CD14-positive monocyte (primary cell): ENCODE measurements around the gene KCNK3. TPM values are rescaled to one million over a fixed set of nuclear protein-coding genes. Genes with fewer than 3 reads are reported as not detected.

ENCODE experiments used
- DNase-seq, 3 donors: peaks; one replicate each; pipeline ENCODE4 v3.0.0-alpha.2; 2011 to 2022
- H2AFZ ChIP-seq: 2 replicates; pipeline ENCODE4 v1.6.0; 2012; ENCODE audit warnings: mild to moderate bottlenecking, low read depth, low read length, inconsistent platforms; ENCODE audit not compliant: insufficient read depth, poor library complexity, severe bottlenecking
- H3K27ac ChIP-seq, 2 donors: 1 replicate in 1 of 2; 2 replicates in 1 of 2; pipeline ENCODE4 v1.5.1; 2012 to 2013; ENCODE audit warnings: low read length in 2 of 2, control low read depth in 1 of 2, inconsistent platforms in 1 of 2, low read depth in 1 of 2, mild to moderate bottlenecking in 1 of 2
- H3K27me3 ChIP-seq, 2 donors: one replicate each; pipeline versions ENCODE4 v1.6.0 to v1.6.1; 2011 to 2013; ENCODE audit warnings: low read length in 2 of 2; ENCODE audit not compliant: control insufficient read depth in 2 of 2, insufficient read depth in 2 of 2
- H3K36me3 ChIP-seq, 2 donors: replicated peaks in 1 of 2; 1 replicate in 1 of 2; 2 replicates in 1 of 2; pipeline versions ENCODE4 v1.5.1 to v1.6.1; 2012 to 2013; ENCODE audit warnings: low read length in 2 of 2, control low read depth in 1 of 2, inconsistent platforms in 1 of 2, mild to moderate bottlenecking in 1 of 2; ENCODE audit not compliant: insufficient read depth in 2 of 2, control insufficient read depth in 1 of 2
- H3K4me1 ChIP-seq, 2 donors: 1 replicate in 1 of 2; 2 replicates in 1 of 2; pipeline versions ENCODE4 v1.5.1 to v1.6.1; 2012 to 2013; ENCODE audit warnings: low read length in 2 of 2, control low read depth in 1 of 2, inconsistent platforms in 1 of 2, mild to moderate bottlenecking in 1 of 2, moderate library complexity in 1 of 2; ENCODE audit not compliant: insufficient read depth in 2 of 2, control insufficient read depth in 1 of 2
- H3K4me2 ChIP-seq: replicated peaks from 2 replicates; pipeline ENCODE3; 2012; ENCODE audit warnings: low read length, moderate library complexity, mild to moderate bottlenecking; ENCODE audit not compliant: poor library complexity, severe bottlenecking; ENCODE audit errors: extremely low read depth
- H3K4me3 ChIP-seq, 3 experiments: fragments of 200-600 bp in 1 of 3; sonication (generic) in 1 of 3; replicated peaks in 1 of 3; 1 replicate in 2 of 3; 2 replicates in 1 of 3; pipeline ENCODE4 v1.5.1; 2011 to 2013; ENCODE audit warnings: low read length in 3 of 3, mild to moderate bottlenecking in 3 of 3, control low read depth in 2 of 3, low read depth in 2 of 3, inconsistent platforms in 1 of 3, moderate library complexity in 1 of 3
- H3K79me2 ChIP-seq: 2 replicates; pipeline ENCODE4 v1.6.0; 2012; ENCODE audit warnings: mild to moderate bottlenecking, control low read depth, inconsistent platforms, low read length, moderate library complexity; ENCODE audit not compliant: insufficient read depth
- H3K9ac ChIP-seq: 2 replicates; pipeline ENCODE4 v1.6.0; 2017; ENCODE audit warnings: low read length, mild to moderate bottlenecking; ENCODE audit not compliant: insufficient read depth, poor library complexity, severe bottlenecking
- H3K9me3 ChIP-seq, 2 donors: replicated peaks in 1 of 2; 1 replicate in 1 of 2; 2 replicates in 1 of 2; pipeline versions ENCODE4 v1.5.1 to v1.6.1; 2012 to 2013; ENCODE audit warnings: low read length in 2 of 2, control low read depth in 1 of 2; ENCODE audit not compliant: control insufficient read depth in 1 of 2, insufficient read depth in 1 of 2
- H4K20me1 ChIP-seq: 2 replicates; pipeline ENCODE4 v1.6.0; 2012; ENCODE audit warnings: mild to moderate bottlenecking, low read length, control low read depth, moderate library complexity; ENCODE audit not compliant: insufficient read depth
- H3K27ac Mint-ChIP-seq, 7 donors: one replicate each; pipeline ENCODE4 v1.8.0; 2020; ENCODE audit warnings: mild to moderate bottlenecking in 7 of 7, mixed read lengths in 7 of 7, moderate library complexity in 6 of 7, inconsistent platforms in 2 of 7
- H3K27me3 Mint-ChIP-seq, 3 donors: one replicate each; pipeline ENCODE4 v1.8.0; 2021 to 2022; ENCODE audit warnings: low read depth in 3 of 3, mild to moderate bottlenecking in 3 of 3, mixed read lengths in 3 of 3, moderate library complexity in 3 of 3, inconsistent platforms in 1 of 3
- H3K36me3 Mint-ChIP-seq, 2 donors: one replicate each; pipeline ENCODE4 v1.8.0; 2020; ENCODE audit warnings: mixed read lengths in 2 of 2, inconsistent platforms in 1 of 2, mild to moderate bottlenecking in 1 of 2
- H3K4me1 Mint-ChIP-seq: one replicate; pipeline ENCODE4 v1.8.0; 2020; ENCODE audit warnings: mild to moderate bottlenecking, mixed read lengths
- H3K4me3 Mint-ChIP-seq, 2 donors: one replicate each; pipeline ENCODE4 v1.8.0; 2020; ENCODE audit warnings: mild to moderate bottlenecking in 2 of 2, mixed read lengths in 2 of 2, moderate library complexity in 1 of 2
- H3K9me3 Mint-ChIP-seq, 7 donors: one replicate each; pipeline ENCODE4 v1.8.0; 2020 to 2022; ENCODE audit warnings: mixed read lengths in 7 of 7, mild to moderate bottlenecking in 6 of 7, moderate library complexity in 6 of 7, inconsistent platforms in 2 of 7
- WGBS: methylation state at CpG from one replicate; pipeline ENCODE4 v1.1.5; 2013; ENCODE audit warnings: missing lambda C conversion rate; ENCODE audit not compliant: insufficient coverage; 5-methylcytosine and 5-hydroxymethylcytosine counted together
- intact Hi-C, 2 donors: fragments of 100-400 bp; cut with micrococcal nuclease; formaldehyde crosslinking; loops; one replicate each; pipeline versions ENCODE4 v1.15.0 to v1.15.1; 2023
- polyA plus RNA-seq, 3 donors: library from polyadenylated mRNA; depleted of rRNA in 1 of 3; unstranded in 2 of 3; stranded (reverse) in 1 of 3; fragments of 300-500 nt in 2 of 3; fragments of >200 nt in 1 of 3; fragmentation: Illumina TruSeq in 2 of 3; gene quantifications; 1 replicate in 2 of 3; 2 replicates in 1 of 3; pipeline ENCODE4 v1.2.3, GENCODE V29; 2012 to 2021
- TF ChIP-seq, protein P1 (sequence below): fragments of 200-600 bp; IDR thresholded peaks from one replicate; pipeline ENCODE4 v1.8.0; 2022; ENCODE audit warnings: antibody characterized with exemption, mild to moderate bottlenecking

Gene KCNK3
- polyA plus RNA-seq, 3 donors: not detected

DNA sequence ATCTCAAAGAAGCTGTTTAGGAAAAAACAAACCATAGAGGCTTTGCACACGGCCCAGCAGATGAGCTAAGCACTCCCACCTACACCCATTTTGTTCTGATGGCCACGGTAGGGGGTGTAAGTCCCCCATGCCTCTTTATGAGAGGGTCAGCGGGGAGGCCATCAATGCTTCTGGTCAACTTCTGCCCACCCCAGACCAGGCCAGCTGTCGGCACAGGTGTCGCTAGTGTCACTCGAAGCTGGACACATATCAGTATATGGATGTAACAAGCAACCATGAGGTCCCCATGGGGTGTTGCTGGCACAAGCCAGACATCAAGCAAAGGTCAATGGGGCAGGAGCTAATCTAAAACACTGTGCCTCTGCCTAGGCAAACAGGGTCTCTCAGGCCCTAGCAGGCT lies 47.8 kb downstream of the KCNK3 start:
- no peak overlapping the region for H3K27ac Mint-ChIP-seq
- no peak overlapping the region for H3K4me2 ChIP-seq
- intact Hi-C loops: no loop called here

DNA sequence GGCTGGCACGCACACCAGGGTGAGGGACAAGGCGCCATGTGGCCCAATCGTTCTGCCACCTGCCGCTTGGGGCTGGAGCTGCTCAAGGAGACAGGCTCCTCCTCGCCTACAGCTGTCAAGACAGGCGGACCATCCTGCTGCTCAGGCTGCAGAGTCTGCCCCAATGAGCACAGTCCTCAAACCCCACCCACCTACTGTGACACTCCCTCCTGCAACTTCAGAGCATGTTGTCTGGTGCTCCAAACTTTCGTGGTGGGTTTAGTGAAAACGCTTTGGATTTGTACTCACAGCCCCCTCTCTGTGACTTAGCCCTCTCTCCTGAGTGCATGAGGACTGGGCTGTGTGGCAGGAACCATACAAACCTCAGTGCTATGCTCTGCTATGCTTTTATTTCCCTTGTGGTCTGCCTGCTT lies 48.4 kb downstream of the KCNK3 start:
- H3K79me2 ChIP-seq: no peaks in the 10 kb centered on the region
- H2AFZ ChIP-seq: no peak overlapping the region
- Mint-ChIP-seq H3K4me1 (no peaks in the 10 kb centered on the region), H3K27ac (no peak overlapping the region), H3K4me3 (no peak overlapping the region), H3K36me3 (no peaks in the 10 kb centered on the region), H3K27me3 (peaks cover 14 to 17% (median 14%) of the 10 kb centered on the region in 3 donors), H3K9me3 (peaks cover 0 to 4% (median 0%) of the 10 kb centered on the region in 7 donors)
- no peak overlapping the region for H3K4me3 ChIP-seq
- DNase-seq: no peak
- H3K36me3 ChIP-seq: no peaks in the 10 kb centered on the region
- no peak overlapping the region for H3K9ac ChIP-seq
- intact Hi-C loops: no loop called here
- 1% methylated on average over 8 of the region's 8 CpGs for WGBS
- no peak overlapping the region for H3K4me2 ChIP-seq
- no peaks in the 10 kb centered on the region for H4K20me1 ChIP-seq
- H3K27ac ChIP-seq: no peak overlapping the region
- H3K27me3 ChIP-seq: no peaks in the 10 kb centered on the region
- H3K9me3 ChIP-seq: no peaks in the 10 kb centered on the region
- no peaks in the 10 kb centered on the region for H3K4me1 ChIP-seq
- TF ChIP-seq, protein P1, sequence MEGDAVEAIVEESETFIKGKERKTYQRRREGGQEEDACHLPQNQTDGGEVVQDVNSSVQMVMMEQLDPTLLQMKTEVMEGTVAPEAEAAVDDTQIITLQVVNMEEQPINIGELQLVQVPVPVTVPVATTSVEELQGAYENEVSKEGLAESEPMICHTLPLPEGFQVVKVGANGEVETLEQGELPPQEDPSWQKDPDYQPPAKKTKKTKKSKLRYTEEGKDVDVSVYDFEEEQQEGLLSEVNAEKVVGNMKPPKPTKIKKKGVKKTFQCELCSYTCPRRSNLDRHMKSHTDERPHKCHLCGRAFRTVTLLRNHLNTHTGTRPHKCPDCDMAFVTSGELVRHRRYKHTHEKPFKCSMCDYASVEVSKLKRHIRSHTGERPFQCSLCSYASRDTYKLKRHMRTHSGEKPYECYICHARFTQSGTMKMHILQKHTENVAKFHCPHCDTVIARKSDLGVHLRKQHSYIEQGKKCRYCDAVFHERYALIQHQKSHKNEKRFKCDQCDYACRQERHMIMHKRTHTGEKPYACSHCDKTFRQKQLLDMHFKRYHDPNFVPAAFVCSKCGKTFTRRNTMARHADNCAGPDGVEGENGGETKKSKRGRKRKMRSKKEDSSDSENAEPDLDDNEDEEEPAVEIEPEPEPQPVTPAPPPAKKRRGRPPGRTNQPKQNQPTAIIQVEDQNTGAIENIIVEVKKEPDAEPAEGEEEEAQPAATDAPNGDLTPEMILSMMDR: no peak

More for the DNA sequence above, 47.8 kb downstream of the KCNK3 start:
- Mint-ChIP-seq H3K27me3 (peaks cover 14 to 17% (median 16%) of the 10 kb centered on the region in 3 donors), H3K36me3 (no peaks in the 10 kb centered on the region), H3K9me3 (peaks cover 0 to 4% (median 0%) of the 10 kb centered on the region in 7 donors), H3K4me1 (no peaks in the 10 kb centered on the region), H3K4me3 (no peak overlapping the region)
- no peaks in the 10 kb centered on the region for H3K79me2 ChIP-seq
- no peaks in the 10 kb centered on the region for H3K36me3 ChIP-seq
- 94% methylated on average over 5 of the region's 6 CpGs for WGBS
- TF ChIP-seq, protein P1: no peak
- no peaks in the 10 kb centered on the region for H3K4me1 ChIP-seq
- no peaks in the 10 kb centered on the region for H4K20me1 ChIP-seq
- H3K9me3 ChIP-seq: no peaks in the 10 kb centered on the region
- H3K27me3 ChIP-seq: no peaks in the 10 kb centered on the region
- H3K9ac ChIP-seq: no peak overlapping the region
- no peak overlapping the region for H3K4me3 ChIP-seq
- H2AFZ ChIP-seq: no peak overlapping the region
- DNase-seq: no peak
- no peak overlapping the region for H3K27ac ChIP-seq
